Fibroblast of pulmonary artery (primary cell): Measurements from ENCODE around the gene EEF2.
A peak's percentile ranks its signal among the peaks of the same experiment; 100 is the strongest.

Source experiments
- DNase-seq: peaks from one replicate; pipeline ENCODE4 v3.0.0-alpha.2; 2010; ENCODE audit warnings: low read depth
- H3K4me3 ChIP-seq: replicated peaks from 2 replicates; pipeline ENCODE4 v1.5.1; 2011; ENCODE audit warnings: low read depth, mild to moderate bottlenecking, control low read depth, low read length, moderate library complexity
- TF ChIP-seq, protein P1 (sequence below): IDR thresholded peaks from 2 replicates; pipeline ENCODE4 v1.5.1; 2011; ENCODE audit warnings: mild to moderate bottlenecking, control low read depth, low read length, inconsistent platforms; ENCODE audit errors: missing control alignments

The EEF2 gene

DNA sequence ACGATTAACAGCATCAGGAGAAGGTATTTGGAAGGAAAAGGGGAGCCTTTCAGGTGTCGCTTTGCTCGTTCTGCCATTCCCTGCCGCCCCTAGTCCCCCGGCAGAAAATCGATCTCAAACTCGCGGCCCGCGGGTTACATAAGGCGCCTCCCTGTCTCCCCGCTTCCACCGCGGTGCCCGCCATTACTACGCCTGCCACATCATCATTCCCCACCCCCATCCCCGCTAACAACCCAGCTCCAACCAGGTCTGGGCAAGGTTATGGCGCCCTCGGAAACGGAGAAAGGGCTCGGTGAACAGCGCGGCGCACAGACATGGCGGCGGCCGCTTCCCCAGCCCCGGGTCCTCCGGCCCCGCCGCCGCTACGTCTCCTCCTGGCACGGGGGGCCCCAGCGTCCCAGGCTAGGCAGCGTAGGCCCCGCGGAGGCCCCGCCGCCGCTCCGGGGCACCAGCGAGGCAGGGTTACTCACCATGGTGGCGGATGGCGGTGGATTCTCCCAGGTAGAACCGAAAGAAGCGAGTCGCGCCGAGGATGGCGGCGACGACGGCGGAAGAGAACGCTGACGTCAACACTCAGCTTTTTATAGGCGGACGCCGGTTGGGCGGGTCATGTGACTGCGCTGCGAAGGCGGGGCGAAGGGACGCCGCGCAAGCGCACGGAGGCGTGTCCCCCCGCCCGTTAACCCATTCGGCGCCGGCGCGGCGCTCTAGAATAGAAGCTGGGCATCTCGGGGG is at the start of gene EEF2:
Gene EEF2, minus strand, starts transcription at position 556 of the 735 bp plus-strand sequence. Its CDS starts 83 bp downstream, at position 473.
- TF ChIP-seq, protein P1, sequence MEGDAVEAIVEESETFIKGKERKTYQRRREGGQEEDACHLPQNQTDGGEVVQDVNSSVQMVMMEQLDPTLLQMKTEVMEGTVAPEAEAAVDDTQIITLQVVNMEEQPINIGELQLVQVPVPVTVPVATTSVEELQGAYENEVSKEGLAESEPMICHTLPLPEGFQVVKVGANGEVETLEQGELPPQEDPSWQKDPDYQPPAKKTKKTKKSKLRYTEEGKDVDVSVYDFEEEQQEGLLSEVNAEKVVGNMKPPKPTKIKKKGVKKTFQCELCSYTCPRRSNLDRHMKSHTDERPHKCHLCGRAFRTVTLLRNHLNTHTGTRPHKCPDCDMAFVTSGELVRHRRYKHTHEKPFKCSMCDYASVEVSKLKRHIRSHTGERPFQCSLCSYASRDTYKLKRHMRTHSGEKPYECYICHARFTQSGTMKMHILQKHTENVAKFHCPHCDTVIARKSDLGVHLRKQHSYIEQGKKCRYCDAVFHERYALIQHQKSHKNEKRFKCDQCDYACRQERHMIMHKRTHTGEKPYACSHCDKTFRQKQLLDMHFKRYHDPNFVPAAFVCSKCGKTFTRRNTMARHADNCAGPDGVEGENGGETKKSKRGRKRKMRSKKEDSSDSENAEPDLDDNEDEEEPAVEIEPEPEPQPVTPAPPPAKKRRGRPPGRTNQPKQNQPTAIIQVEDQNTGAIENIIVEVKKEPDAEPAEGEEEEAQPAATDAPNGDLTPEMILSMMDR: no peak

DNA sequence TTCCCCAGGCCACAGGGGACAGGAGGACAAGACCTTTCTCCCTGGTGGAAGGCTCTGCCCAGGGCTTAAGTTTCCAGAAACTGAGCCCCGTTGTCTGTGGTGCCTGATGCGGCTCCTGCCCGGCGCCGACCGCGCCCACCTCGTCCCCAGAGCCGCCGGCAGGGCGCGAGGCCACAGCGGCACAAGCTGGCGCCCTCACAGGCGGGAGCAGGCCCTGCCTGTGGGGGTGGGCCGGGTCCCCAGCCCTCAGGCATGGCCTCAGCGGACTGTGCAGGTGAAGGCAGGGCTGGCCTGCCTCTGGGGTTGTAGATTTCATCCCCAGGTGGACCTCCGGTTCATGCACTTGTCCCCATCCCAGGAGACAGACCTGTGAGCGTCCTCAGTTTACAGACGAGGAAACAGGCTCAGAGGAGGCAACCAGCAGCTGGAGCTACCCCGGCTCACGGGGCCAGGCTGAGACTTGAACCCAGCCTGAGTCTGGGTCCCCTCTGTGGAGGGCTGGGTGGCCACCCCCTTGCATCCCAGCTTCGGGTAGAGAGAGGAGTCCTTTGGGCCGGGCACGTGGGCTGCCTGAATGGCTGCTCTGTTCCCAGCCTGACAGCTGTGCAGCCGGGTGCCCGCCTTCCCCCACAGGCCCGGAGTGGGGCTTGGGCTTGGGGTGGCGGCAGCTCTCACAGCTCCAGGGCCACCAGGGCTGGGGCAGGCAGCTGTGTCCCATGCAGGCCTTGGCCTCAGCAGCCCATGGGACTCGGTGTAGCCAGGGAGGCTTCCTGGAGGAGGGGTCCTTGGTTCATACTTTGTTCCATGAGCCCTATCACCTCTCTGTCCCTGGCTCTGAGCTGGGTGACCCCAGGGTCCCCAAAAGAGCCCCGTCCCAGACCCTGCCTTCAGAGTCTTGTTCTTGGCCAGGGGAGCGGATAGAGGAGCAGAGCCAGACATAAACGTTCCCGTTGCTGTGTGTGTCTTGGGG is 49.1 kb upstream of the EEF2 start:
- no peak overlapping the region for H3K4me3 ChIP-seq
- DNase-seq: no peak
- TF ChIP-seq, protein P1: no peak

More for the DNA sequence above, at the start of gene EEF2:
- H3K4me3 ChIP-seq: peak within 1 kb of the TSS; percentile 100
- DNase-seq: peak; percentile 94

DNA sequence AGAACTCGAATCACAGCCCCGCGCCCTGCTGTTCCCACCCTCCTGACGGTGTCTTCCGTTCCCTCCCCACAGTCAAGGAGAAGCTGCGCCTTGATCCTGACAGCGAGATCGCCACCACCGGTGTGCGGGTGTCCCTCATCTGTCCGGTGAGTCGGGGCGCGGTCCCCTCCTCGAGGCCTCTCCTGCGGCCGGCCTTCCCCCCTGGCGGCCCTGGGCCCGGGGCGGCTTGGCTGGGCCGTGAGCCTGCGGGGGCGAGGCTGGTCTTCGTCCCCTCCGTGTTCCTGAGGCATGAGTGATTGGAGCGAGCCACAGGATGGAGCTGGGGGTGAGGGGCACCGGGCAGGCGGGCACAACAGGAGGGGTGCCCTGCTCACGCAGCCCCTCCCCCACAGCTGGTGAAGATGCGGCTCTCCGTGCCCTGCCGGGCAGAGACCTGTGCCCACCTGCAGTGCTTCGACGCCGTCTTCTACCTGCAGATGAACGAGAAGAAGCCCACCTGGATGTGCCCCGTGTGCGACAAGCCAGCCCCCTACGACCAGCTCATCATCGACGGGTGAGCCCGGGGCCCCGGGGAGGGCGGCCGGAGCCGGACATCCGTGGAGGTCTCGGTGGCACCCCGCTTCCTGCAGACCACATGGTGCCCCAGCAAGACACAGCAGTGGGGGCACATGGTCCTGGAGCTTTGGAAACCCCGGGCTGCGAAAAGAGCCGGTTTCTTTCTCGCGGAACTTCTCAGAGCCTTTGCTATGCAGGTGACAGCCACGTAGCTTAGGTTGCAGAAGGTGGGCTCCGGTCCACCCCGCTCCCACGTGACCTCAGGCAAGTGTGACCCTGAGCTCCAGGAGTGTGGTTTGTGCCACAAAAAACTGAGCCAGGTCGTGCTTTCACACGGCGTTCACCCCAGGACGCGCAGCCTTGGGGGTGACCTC is 48.0 kb upstream of the EEF2 start:
- DNase-seq: no peak
- TF ChIP-seq, protein P1: no peak
- no peak overlapping the region for H3K4me3 ChIP-seq

DNA sequence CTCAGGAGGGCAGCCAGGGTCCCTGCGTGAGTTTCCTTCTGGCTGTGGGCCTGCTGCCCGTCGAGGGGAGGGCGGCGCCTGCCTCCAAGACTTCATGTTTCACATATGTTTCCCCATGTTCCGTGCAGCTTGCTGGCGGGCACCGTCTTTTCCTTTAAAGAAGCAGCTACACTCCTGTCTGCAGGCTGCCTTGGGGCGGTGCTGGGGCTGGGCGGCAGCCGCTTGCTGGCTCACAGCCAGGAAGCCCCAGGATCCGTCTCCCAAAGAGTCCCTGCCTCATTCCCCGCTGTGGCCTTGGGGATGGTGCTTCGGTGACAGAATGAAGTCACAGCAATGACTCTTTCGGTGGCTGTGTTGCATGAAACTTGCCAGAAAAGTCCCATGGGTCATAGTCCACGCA is 47.2 kb upstream of the EEF2 start:
- no peak overlapping the region for H3K4me3 ChIP-seq

DNA sequence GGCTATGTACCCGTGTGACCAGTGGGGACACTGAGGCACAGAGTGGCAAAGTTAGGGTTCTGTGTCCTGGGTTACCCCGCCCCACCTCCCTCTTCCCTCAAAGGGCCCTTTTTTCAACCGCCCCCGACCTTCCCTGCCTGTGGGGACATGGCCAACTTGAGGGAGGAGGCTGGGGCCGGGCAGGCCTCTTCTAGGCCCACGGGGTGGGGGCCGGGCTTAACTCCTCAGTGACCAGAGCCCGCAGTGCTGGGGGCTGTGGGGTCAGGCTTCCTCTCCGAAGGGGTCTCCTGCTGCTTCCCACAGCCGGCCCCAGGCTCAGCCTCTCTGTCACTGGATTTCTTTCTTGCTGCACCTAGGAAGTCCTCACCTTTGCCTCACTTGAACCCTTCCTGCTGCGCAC is 46.2 kb upstream of the EEF2 start:
- TF ChIP-seq, protein P1: no peak
- H3K4me3 ChIP-seq: no peak overlapping the region
- no peak for DNase-seq

More for the DNA sequence above, 47.2 kb upstream of the EEF2 start:
- no peak for DNase-seq
- TF ChIP-seq, protein P1: no peak

DNA sequence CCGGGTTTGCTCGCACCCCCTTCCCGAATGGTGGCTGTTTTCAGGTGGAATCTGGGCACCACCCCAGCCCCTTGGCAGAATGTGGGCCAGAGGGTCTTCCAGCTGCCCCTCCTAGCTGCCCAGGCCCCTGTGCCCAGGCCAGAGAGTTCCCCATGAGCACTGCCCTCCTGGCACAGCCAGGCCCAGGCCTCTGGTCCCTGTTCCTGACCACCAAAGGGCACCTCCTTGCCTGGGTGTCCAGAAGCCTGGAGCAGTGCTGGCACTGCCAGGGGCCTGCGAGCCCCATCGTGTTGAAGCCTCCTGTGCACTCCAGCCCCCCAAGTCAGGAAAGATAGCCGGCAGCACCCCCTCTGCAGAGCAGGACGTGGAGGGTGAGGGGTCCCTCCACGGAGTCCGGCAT is 45.7 kb upstream of the EEF2 start:
- DNase-seq: no peak
- no peak overlapping the region for H3K4me3 ChIP-seq
- TF ChIP-seq, protein P1: no peak
